GM19324 (cell line): ENCODE results near the gene GRIA3.

Experiments
- ATAC-seq: cut with Tn5 transposase; IDR thresholded peaks from one replicate; pipeline ENCODE4 v1.9.1; 2021; ENCODE audit warnings: mild to moderate bottlenecking, moderate library complexity; ENCODE audit not compliant: unreplicated experiment, low FRiP score

GRIA3 gene

DNA sequence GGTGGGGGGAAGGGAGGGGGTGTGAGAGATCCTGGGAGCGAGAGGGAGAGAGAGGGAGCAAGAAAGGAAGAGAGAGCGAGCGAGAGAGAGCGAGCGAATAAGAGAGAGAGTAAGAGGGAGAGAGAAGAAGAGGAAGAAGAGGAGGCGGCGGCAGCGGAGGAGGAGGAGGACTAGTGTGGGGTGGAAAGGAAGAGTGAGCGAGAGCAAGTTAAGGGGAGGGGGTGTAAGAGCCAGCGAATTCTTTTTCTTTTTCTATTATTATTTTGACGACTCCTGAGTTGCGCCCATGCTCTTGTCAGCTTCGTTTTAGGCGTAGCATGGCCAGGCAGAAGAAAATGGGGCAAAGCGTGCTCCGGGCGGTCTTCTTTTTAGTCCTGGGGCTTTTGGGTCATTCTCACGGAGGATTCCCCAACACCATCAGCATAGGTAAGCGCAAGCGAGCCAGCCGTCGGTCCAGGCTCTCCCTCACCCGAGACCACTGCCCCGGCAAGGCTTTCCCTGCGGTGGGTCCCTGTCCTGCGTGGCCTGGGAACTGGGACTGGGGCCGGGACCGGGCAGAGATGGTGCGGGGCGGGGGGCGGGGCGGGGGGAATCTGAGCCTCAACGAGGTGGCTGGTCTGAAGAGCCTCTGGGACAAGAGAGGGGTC lies at the start of gene GRIA3:
GRIA3 (plus strand) TSS at position 60 of the 647 bp plus-strand sequence; CDS start at position 318, 258 bp downstream.
- no peak for ATAC-seq

- ATAC-seq = no peak
Measured at GRCh38 chrX:123138473-123138872, 45.6 kb upstream of the GRIA3 start.

- no peak for ATAC-seq
Measured at GRCh38 chrX:123140454-123140853, 43.6 kb upstream of the GRIA3 start.

DNA sequence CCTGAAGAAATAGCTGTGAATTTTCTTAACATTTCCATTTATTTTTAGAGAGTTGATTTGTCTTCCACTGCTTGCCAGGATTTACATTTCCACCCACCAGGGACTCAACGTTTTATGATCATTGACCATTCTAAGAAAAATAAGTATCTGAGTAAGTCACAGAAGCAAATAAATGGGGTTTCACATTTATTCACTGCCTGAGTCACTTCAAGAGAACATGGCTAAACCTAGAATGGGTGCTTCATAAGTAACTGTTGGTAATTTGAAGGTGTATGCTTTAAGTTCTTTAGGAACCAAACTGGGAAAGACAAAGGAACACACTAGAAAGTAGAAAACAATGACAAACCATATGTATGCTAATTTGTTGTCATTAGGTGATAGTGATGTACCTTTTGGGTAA lies 43.2 kb upstream of the GRIA3 start:
- ATAC-seq = no peak

DNA sequence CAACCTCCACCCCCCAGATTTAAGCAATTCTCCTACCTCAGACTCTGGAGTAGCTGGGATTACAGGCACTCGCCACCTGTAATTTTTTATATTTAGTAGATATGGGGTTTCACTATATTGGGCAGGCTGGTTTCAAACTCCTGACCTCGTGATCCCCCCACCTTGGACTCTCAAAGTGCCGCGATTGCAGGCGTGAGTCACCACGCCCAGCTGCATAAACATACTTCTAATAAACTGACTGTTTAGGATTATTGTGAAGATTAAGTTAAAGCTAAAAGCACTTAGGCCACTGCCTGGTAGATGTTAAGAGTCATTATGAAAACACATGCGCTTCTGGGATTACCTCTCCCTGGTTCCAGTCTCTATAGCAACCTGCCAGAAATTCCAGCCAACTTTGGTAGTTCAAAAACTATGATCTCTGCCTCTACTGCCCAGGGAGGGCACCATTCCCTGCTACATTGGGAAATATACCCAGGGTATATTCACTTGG lies 30.2 kb upstream of the GRIA3 start:
- ATAC-seq = no peak

- no peak for ATAC-seq
Measured at GRCh38 chrX:123155327-123155726, 28.8 kb upstream of the GRIA3 start.

GRCh38 chrX:123157586-123157985 lies 26.5 kb upstream of the GRIA3 start:
- ATAC-seq = no peak

DNA sequence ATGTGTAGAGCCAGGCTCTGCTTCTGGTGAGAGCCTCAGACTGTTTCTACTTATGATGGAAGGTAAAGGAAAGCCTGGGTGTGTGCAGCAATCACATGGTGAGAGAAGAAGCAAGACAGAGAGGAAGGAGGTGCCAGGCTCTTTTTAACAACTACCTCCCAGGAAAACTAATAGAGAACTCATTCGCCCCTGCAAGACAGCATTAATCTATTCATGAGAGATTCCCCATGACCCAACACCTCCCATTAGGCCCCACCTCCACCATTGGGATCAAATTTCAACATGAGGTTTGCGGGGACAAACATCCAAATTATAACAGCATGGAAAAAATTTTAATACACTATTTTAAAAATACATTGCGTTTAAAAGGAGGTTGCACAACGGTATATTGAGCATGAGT lies 24.7 kb upstream of the GRIA3 start:
- no peak for ATAC-seq

- no peak for ATAC-seq
Measured at GRCh38 chrX:123167621-123168020, 16.5 kb upstream of the GRIA3 start.

DNA sequence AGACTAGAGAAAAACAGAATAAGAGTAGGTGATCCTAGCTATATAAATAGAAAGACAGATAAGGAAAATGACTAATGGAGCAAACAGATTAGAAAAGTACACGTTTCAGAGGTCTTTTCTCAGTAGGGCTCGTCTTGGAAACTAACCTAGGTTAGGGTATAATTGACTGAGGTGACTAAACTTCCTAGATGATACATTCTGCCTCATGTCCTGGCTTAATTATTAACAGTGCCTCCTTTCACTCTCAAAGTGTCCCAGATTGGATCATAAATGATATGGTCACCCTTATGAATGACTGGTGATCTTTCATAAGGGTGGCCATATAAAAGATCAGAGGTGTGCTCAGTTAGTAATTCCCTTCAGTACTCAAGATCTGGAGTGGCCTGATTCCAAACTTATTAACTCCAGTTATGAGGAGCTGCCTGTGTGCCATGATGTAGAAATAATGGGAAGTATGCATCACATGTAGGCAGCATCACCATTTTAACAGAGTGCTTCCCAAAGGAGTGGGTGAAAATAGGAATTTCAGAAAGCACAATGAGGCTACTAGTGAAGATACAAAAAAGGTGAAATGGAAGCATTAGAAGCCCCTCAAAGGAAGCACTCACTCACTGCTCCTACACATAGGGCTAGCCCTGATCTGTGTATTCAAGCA lies 14.7 kb upstream of the GRIA3 start:
- ATAC-seq = no peak

DNA sequence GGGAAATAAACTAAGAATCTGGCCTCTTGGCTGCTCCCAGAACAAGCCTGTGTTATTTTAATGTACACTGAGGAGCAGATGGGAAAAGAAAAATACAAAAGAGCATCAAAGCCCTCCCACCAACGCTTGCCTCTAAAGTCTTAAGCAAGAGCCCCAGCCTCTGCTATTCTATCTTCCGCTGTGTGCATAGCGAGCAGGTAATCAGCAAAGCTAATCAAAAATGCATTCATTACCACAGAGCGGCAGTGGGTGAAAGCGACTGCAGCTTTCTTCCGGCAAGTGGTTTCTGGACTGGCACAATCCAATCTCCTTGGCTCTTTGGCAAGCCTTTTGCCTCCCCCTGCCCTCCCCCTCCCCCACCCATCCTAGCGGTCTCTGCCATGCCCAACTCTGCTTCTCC lies 13.5 kb upstream of the GRIA3 start:
- no peak for ATAC-seq

DNA sequence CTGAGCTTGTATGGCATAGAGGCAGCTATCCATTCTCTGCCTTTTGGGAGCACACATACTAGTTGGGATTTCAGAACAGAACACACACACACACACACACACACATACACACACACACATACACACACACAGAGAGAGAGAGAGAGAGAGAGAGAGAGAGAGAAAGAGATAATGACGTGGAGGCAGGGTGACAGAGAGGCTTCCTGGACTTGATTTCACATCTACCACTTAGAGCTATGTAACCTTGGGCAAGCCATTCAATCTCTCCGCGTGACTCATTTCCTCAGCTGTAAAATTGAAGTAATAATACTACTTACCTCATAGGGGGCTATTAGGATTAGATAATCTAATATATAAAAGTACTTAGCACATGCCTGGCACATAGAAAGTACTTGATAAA lies 12.3 kb upstream of the GRIA3 start:
- no peak for ATAC-seq

GRCh38 chrX:123172869-123173268 lies 11.2 kb upstream of the GRIA3 start:
- no peak for ATAC-seq

GRCh38 chrX:123173833-123174232 lies 10.2 kb upstream of the GRIA3 start:
- ATAC-seq = no peak

DNA sequence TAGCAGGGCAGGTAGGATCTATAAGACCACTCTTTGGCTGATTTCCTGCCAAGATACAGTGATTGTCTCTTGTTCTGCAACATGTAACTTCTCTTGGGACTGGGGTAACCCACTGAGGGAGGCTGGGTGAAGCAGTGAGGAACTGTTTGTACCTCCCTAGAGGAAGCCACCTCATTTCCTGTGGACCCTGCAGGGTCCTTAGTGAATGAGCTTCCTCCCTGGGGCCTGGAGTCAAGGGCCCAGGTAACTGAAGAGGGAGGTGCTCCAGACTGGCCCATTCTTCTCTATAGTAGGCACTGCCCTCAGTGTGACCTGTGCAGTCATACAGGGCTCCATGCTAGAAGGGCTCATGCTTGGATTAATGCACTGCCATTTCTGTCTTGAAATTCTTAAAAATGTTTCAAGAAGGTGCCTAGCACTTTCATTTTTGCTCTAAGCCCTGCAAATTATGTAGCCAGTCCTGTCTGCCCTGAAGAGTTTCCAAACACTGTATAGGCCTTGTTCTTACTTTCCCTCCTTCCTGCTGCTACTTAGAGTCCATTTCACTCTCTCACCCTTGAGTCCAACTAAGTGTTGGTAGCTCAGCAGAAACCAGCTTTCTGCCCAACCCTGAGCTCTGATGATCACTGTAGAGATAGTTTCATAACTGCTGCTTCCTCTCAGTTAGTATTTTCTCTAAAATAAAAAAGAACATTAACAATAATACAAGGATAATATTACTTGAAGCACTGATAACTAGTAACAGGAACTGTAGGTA lies 8.5 kb upstream of the GRIA3 start:
- no peak for ATAC-seq

GRCh38 chrX:123181233-123181914 lies 2.7 kb upstream of the GRIA3 start:
- no peak for ATAC-seq

GRCh38 chrX:123184866-123185276 lies 793 bp downstream of the GRIA3 start:
- no peak for ATAC-seq

DNA sequence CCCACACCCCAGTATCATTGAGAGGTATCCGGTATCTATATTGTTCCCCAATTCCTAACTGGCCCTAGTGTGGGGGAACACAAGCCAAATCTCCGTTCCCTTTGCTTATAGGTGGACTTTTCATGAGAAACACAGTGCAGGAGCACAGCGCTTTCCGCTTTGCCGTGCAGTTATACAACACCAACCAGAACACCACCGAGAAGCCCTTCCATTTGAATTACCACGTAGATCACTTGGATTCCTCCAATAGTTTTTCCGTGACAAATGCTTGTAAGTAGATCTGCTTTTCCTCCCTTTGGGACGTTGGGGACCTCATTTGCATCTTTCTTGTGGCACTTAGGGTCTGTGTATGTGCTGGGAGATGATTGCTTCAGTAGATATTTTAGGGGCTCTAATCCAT lies 1.6 kb downstream of the GRIA3 start:
- ATAC-seq = no peak

GRCh38 chrX:123186801-123187200 lies 2.7 kb downstream of the GRIA3 start:
- no peak for ATAC-seq

- ATAC-seq = no peak
Measured at GRCh38 chrX:123188081-123188480, 4.0 kb downstream of the GRIA3 start.

- ATAC-seq = no peak
Measured at GRCh38 chrX:123189338-123189737, 5.3 kb downstream of the GRIA3 start.
